ENCODE results near the gene IL23R. TPM values are rescaled to one million over a fixed set of nuclear protein-coding genes. Genes with fewer than 3 reads are reported as not detected.

IL23R gene
- total RNA-seq, 1 experiment from 2014 or later = not detected

GRCh38 chr1:67170751-67171573 lies 4.7 kb downstream of the IL23R start:
- ATAC-seq (no peak), DNase-seq (ENCODE audit: low read depth, low spot score) (no peak)
- Histone ChIP-seq H3K9ac (ENCODE audit: low read length) (no peak overlapping the region), H3K9me3 (ENCODE audit: control insufficient read depth in 1 of 2, insufficient read depth in 1 of 2, low read depth in 1 of 2, low read length in 2 of 2) (no peaks in the 10 kb centered on the region), H3K4me2 (ENCODE audit: low read length) (no peak overlapping the region), H3K4me3 (replicated peaks in 1 of 2; ENCODE audit: low read depth in 1 of 2, low read length in 2 of 2) (no peak overlapping the region), H3K9me2 (ENCODE audit: insufficient read depth) (no peaks in the 10 kb centered on the region), H3K36me3 (ENCODE audit: control insufficient read depth in 1 of 2, insufficient read depth in 2 of 2, low read length in 2 of 2) (no peaks in the 10 kb centered on the region), H2AFZ (ENCODE audit: low read depth, low read length, poor library complexity, severe bottlenecking) (no peak overlapping the region), H4K20me1 (ENCODE audit: insufficient read depth) (no peaks in the 10 kb centered on the region), H3K27me3 (ENCODE audit: insufficient read depth, low read length) (no peaks in the 10 kb centered on the region), H3K27ac (ENCODE audit: low read depth, low read length) (no peak overlapping the region), H3K4me1 (ENCODE audit: control insufficient read depth in 1 of 2, insufficient read depth in 2 of 2, low read length in 2 of 2) (no peaks in the 10 kb centered on the region), H3K79me2 (ENCODE audit: insufficient read depth, low read length) (no peaks in the 10 kb centered on the region)
- POLR2A ChIA-PET = interaction anchor here (0.6 kb wide), 1 partner anchor 145 kb away, joined by 3 read pairs; no protein-coding TSS in a partner anchor
- CTCF ChIA-PET = no interaction called here
- no peak for TF ChIP-seq ATF3 (IDR thresholded peaks at IDR 0.05)
- no peak for TF ChIP-seq CBX3 (IDR thresholded peaks at IDR 0.05; ENCODE audit: low read depth)
- TF ChIP-seq EZH2 (IDR thresholded peaks at IDR 0.05) = no peak
- TF ChIP-seq REST (IDR thresholded peaks at IDR 0.05; ENCODE audit: low read depth) = no peak
- TF ChIP-seq TCF7L2 (IDR thresholded peaks at IDR 0.05; ENCODE audit: borderline replicate concordance, extremely low read depth, insufficient read depth, insufficient read length) = no peak
- TF ChIP-seq SRF (IDR thresholded peaks at IDR 0.05; ENCODE audit: low read depth) = no peak
- TF ChIP-seq RAD21 (IDR thresholded peaks at IDR 0.05; ENCODE audit: low read depth) = no peak
- TF ChIP-seq SP1 (IDR thresholded peaks at IDR 0.05; ENCODE audit: low read depth) = no peak
- TF ChIP-seq CTCF (IDR thresholded peaks at IDR 0.05 in 2 of 3, conservative IDR thresholded peaks at IDR 0.05 in 1 of 3; ENCODE audit: borderline replicate concordance in 1 of 3, insufficient read depth in 1 of 3, low read depth in 2 of 3, low read length in 2 of 3) = no peak
- TF ChIP-seq EZH2phosphoT487 (IDR thresholded peaks at IDR 0.05; ENCODE audit: borderline replicate concordance) = no peak
- TF ChIP-seq POLR2A (IDR thresholded peaks at IDR 0.05; ENCODE audit: borderline replicate concordance, extremely low read depth, insufficient read depth, insufficient read length) = no peak
- no peak for TF ChIP-seq JUND (IDR thresholded peaks at IDR 0.05)
- no peak for TF ChIP-seq MAX (IDR thresholded peaks at IDR 0.05)
- RAD21 ChIA-PET (ENCODE audit: low non-redundant PET in 1 of 2, low total read pairs in 2 of 2, uncharacterized antibody in 2 of 2, unreplicated experiment in 2 of 2) = no interaction called here
- BruUV-seq (replicated peaks) = no TSS peak
- intact Hi-C loops (cut with micrococcal nuclease) = no loop called here

Measured in HCT116 (cell line).